Neural progenitor cell (in vitro differentiated cells): Measurements from ENCODE around the gene GATA1. TPM values are rescaled to one million over a fixed set of nuclear protein-coding genes. Genes with fewer than 3 reads are reported as not detected.
A peak's percentile ranks its signal among the peaks of the same experiment; 100 is the strongest.

Experiments used
- DNase-seq: peaks from one replicate; pipeline ENCODE4 v3.0.0-alpha.2; 2016; ENCODE audit warnings: low spot score
- H2AFZ ChIP-seq: fragments of 200-600 bp; sonication (generic); replicated peaks from 2 replicates; pipeline ENCODE4 v1.6.1; 2016; ENCODE audit warnings: antibody characterized with exemption
- H3F3A ChIP-seq: fragments of 200-600 bp; sonication (generic); 2 replicates; pipeline ENCODE4 v1.6.1; 2016; ENCODE audit warnings: antibody characterized with exemption, low read depth
- H3K27ac ChIP-seq: fragments of 200-600 bp; sonication (generic); 2 replicates; pipeline ENCODE4 v1.5.1; 2016; ENCODE audit warnings: mild to moderate bottlenecking
- H3K27me3 ChIP-seq: fragments of 200-600 bp; sonication (generic); 2 replicates; pipeline ENCODE4 v1.6.1; 2016; ENCODE audit warnings: mild to moderate bottlenecking, moderate library complexity
- H3K36me3 ChIP-seq: fragments of 200-600 bp; sonication (generic); 2 replicates; pipeline ENCODE4 v1.5.1; 2016
- H3K4me1 ChIP-seq: fragments of 200-600 bp; sonication (generic); 2 replicates; pipeline ENCODE4 v1.6.1; 2016; ENCODE audit warnings: mixed run types
- H3K4me2 ChIP-seq: fragments of 200-600 bp; sonication (generic); 2 replicates; pipeline ENCODE4 v1.6.1; 2016
- H3K4me3 ChIP-seq: fragments of 200-600 bp; sonication (generic); 2 replicates; pipeline ENCODE4 v1.5.1; 2016
- H3K79me2 ChIP-seq: fragments of 200-600 bp; sonication (generic); 2 replicates; pipeline ENCODE4 v1.6.1; 2016; ENCODE audit warnings: low read depth
- H3K9ac ChIP-seq: fragments of 200-600 bp; sonication (generic); 2 replicates; pipeline ENCODE4 v1.6.1; 2016
- H3K9me3 ChIP-seq: fragments of 200-600 bp; sonication (generic); 2 replicates; pipeline ENCODE4 v1.5.1; 2016; ENCODE audit warnings: low read depth
- H4K20me1 ChIP-seq: fragments of 200-600 bp; sonication (generic); 2 replicates; pipeline ENCODE4 v1.6.1; 2016; ENCODE audit warnings: low read depth
- H3K27ac Mint-ChIP-seq: 3 replicates; pipeline ENCODE4 v1.8.0; 2021; ENCODE audit warnings: mixed read lengths
- H3K27me3 Mint-ChIP-seq: 2 replicates; pipeline ENCODE4 v1.8.0; 2022; ENCODE audit warnings: low read depth, mild to moderate bottlenecking, inconsistent platforms, moderate library complexity, mixed read lengths; ENCODE audit not compliant: insufficient read depth
- H3K36me3 Mint-ChIP-seq: 3 replicates; pipeline ENCODE4 v1.8.0; 2021; ENCODE audit warnings: mixed read lengths
- H3K4me1 Mint-ChIP-seq: 3 replicates; pipeline ENCODE4 v1.8.0; 2021; ENCODE audit warnings: mixed read lengths
- H3K4me3 Mint-ChIP-seq: 3 replicates; pipeline ENCODE4 v1.8.0; 2021; ENCODE audit warnings: mild to moderate bottlenecking, moderate library complexity, mixed read lengths
- H3K9me3 Mint-ChIP-seq: 3 replicates; pipeline ENCODE4 v1.8.0; 2020; ENCODE audit warnings: mixed read lengths
- EZH2 ChIP-seq: fragments of 200-600 bp; sonication (generic); IDR thresholded peaks from 2 replicates; pipeline ENCODE4 v1.6.1; 2017; ENCODE audit warnings: antibody characterized with exemption, mild to moderate bottlenecking, moderate library complexity
- EZH2phosphoT487 ChIP-seq: fragments of 200-600 bp; sonication (generic); IDR thresholded peaks from 2 replicates; pipeline ENCODE4 v1.6.1; 2017; ENCODE audit warnings: antibody characterized with exemption
- total RNA-seq: library from RNA; depleted of rRNA; stranded (reverse); fragments of >200 nt; gene quantifications from 2 replicates; pipeline ENCODE4 v1.2.3, GENCODE V29; 2015; ENCODE audit warnings: low replicate concordance
- TF ChIP-seq, protein P1 (sequence below): fragments of 200-600 bp; sonication (generic); IDR thresholded peaks from 2 replicates; pipeline ENCODE4 v1.5.1; 2017; ENCODE audit warnings: antibody characterized with exemption, mild to moderate bottlenecking

Gene GATA1
- total RNA-seq, 1 donor from 2014 or later = not detected

- DNase-seq = no peak
- H3K36me3 ChIP-seq = no peaks in the 10 kb centered on the region
- Mint-ChIP-seq H3K4me1 (peaks cover 16% of the 10 kb centered on the region), H3K9me3 (peaks cover 24% of the 10 kb centered on the region), H3K4me3 (peak overlapping the region; percentile 88), H3K36me3 (peaks cover under 1% of the 10 kb centered on the region), H3K27ac (no peak overlapping the region), H3K27me3 (peaks cover 29% of the 10 kb centered on the region)
- H3K27ac ChIP-seq = no peak overlapping the region
- H3F3A ChIP-seq = no peaks in the 10 kb centered on the region
- no peak overlapping the region for H3K4me3 ChIP-seq
- H3K27me3 ChIP-seq = peaks cover 89% of the 10 kb centered on the region
- no peaks in the 10 kb centered on the region for H3K4me1 ChIP-seq
- no peak overlapping the region for H3K9ac ChIP-seq
- H4K20me1 ChIP-seq = no peaks in the 10 kb centered on the region
- H3K4me2 ChIP-seq = no peak overlapping the region
- no peaks in the 10 kb centered on the region for H3K9me3 ChIP-seq
- no peak overlapping the region for H2AFZ ChIP-seq
- no peak for TF ChIP-seq EZH2phosphoT487
- TF ChIP-seq EZH2 = no peak
- TF ChIP-seq, protein P1, sequence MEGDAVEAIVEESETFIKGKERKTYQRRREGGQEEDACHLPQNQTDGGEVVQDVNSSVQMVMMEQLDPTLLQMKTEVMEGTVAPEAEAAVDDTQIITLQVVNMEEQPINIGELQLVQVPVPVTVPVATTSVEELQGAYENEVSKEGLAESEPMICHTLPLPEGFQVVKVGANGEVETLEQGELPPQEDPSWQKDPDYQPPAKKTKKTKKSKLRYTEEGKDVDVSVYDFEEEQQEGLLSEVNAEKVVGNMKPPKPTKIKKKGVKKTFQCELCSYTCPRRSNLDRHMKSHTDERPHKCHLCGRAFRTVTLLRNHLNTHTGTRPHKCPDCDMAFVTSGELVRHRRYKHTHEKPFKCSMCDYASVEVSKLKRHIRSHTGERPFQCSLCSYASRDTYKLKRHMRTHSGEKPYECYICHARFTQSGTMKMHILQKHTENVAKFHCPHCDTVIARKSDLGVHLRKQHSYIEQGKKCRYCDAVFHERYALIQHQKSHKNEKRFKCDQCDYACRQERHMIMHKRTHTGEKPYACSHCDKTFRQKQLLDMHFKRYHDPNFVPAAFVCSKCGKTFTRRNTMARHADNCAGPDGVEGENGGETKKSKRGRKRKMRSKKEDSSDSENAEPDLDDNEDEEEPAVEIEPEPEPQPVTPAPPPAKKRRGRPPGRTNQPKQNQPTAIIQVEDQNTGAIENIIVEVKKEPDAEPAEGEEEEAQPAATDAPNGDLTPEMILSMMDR = peak; percentile 14
- H3K79me2 ChIP-seq = no peaks in the 10 kb centered on the region
Observed at GRCh38 chrX:48833542-48834138, 47.2 kb downstream of the GATA1 start.

DNA sequence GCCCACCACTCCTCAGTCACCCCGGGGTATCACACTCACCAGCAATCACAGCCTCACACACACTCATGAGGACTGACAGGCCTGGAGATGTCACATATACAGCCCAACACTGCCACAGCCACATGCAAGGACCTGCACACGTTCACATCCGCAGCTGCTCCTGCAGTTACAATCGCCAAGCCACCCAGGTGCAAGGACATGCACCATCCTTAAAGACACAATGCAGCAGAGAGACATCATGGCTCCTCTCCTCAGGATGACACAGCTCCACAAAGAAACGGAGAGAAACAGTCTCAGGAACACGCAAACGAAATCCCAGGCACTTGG lies 48.0 kb downstream of the GATA1 start:
- H3K36me3 Mint-ChIP-seq = no peaks in the 10 kb centered on the region
- Histone ChIP-seq H4K20me1 (no peaks in the 10 kb centered on the region), H3K79me2 (no peaks in the 10 kb centered on the region), H3K4me2 (no peak overlapping the region), H3K36me3 (no peaks in the 10 kb centered on the region), H3K27ac (no peak overlapping the region), H3K4me3 (no peak overlapping the region), H2AFZ (no peak overlapping the region), H3K4me1 (no peaks in the 10 kb centered on the region), H3K27me3 (peaks cover 84% of the 10 kb centered on the region), H3F3A (no peaks in the 10 kb centered on the region), H3K9ac (no peak overlapping the region), H3K9me3 (no peaks in the 10 kb centered on the region)
- H3K4me3 Mint-ChIP-seq = peak overlapping the region; percentile 88
- H3K27me3 Mint-ChIP-seq = peaks cover 28% of the 10 kb centered on the region
- peaks cover 20% of the 10 kb centered on the region for H3K9me3 Mint-ChIP-seq
- peaks cover 16% of the 10 kb centered on the region for H3K4me1 Mint-ChIP-seq
- no peak for TF ChIP-seq EZH2
- TF ChIP-seq, protein P1 = no peak
- TF ChIP-seq EZH2phosphoT487 = no peak
- DNase-seq = no peak
- no peak overlapping the region for H3K27ac Mint-ChIP-seq

GRCh38 chrX:48835524-48836329 lies 49.3 kb downstream of the GATA1 start, which contains the start of gene PCSK1N:
Gene PCSK1N (minus strand): TSS chrX:48835610. CDS start chrX:48835532, 78 bp downstream.
- peaks cover 26% of the 10 kb centered on the region for H3K27me3 Mint-ChIP-seq
- Histone ChIP-seq H3K4me2 (peak within 1 kb of the TSS; percentile 80), H3K27ac (no peak within 1 kb of the TSS), H3K36me3 (no peaks in the 10 kb centered on the region), H3K4me3 (peak within 1 kb of the TSS; percentile 44), H3K9ac (no peak within 1 kb of the TSS), H3K27me3 (peaks cover 70% of the 10 kb centered on the region), H3F3A (no peaks in the 10 kb centered on the region), H3K4me1 (no peaks in the 10 kb centered on the region), H4K20me1 (no peaks in the 10 kb centered on the region), H2AFZ (no peak within 1 kb of the TSS), H3K9me3 (no peaks in the 10 kb centered on the region), H3K79me2 (no peaks in the 10 kb centered on the region)
- H3K4me1 Mint-ChIP-seq = peaks cover 16% of the 10 kb centered on the region
- no peaks in the 10 kb centered on the region for H3K36me3 Mint-ChIP-seq
- H3K9me3 Mint-ChIP-seq = peaks cover 13% of the 10 kb centered on the region
- peak within 1 kb of the TSS; percentile 88 for H3K4me3 Mint-ChIP-seq
- no peak for TF ChIP-seq EZH2phosphoT487
- no peak for TF ChIP-seq EZH2
- TF ChIP-seq, protein P1 = no peak
- peak; percentile 51 for DNase-seq
- H3K27ac Mint-ChIP-seq = no peak within 1 kb of the TSS
